Heart left ventricle (tissue), 16 donors: ENCODE measurements around the gene ITPK1. TPM values are rescaled to one million over a fixed set of nuclear protein-coding genes. Genes with fewer than 3 reads are reported as not detected.
A peak's percentile ranks its signal among the peaks of the same experiment; 100 is the strongest.

Source experiments
- ATAC-seq, 4 donors: fragments of 200-7000 bp; cut with Tn5 transposase; one replicate each; pipeline ENCODE4 v1.9.1; 2020 to 2022; ENCODE audit warnings: moderate library complexity in 4 of 4, mild to moderate bottlenecking in 3 of 4, moderate number of reproducible peaks in 1 of 4
- DNase-seq, 5 donors: peaks; one replicate each; pipeline ENCODE4 v3.0.0-alpha.2; 2020
- H3K27ac ChIP-seq, 12 donors: fragments of 200-600 bp; sonication (generic) in 4 of 12; one replicate each; pipeline versions ENCODE4 v1.5.0 to v1.8.0; 2016 to 2022; ENCODE audit warnings: mild to moderate bottlenecking in 2 of 12
- H3K27me3 ChIP-seq, 9 donors: fragments of 200-600 bp; sonication (generic) in 2 of 9; one replicate each; pipeline versions ENCODE4 v1.5.1 to v1.8.0; 2016 to 2022; ENCODE audit warnings: mild to moderate bottlenecking in 3 of 9
- H3K36me3 ChIP-seq, 9 donors: fragments of 200-600 bp; sonication (generic) in 2 of 9; one replicate each; pipeline versions ENCODE4 v1.5.0 to v1.8.0; 2018 to 2022; ENCODE audit warnings: mild to moderate bottlenecking in 2 of 9
- H3K4me1 ChIP-seq, 12 donors: fragments of 200-600 bp; sonication (generic) in 4 of 12; one replicate each; pipeline versions ENCODE4 v1.5.0 to v1.8.0; 2016 to 2022; ENCODE audit warnings: mild to moderate bottlenecking in 3 of 12
- H3K4me3 ChIP-seq, 12 donors: fragments of 200-600 bp; sonication (generic) in 4 of 12; one replicate each; pipeline versions ENCODE4 v1.5.0 to v1.8.0; 2017 to 2022; ENCODE audit warnings: mild to moderate bottlenecking in 9 of 12, moderate library complexity in 4 of 12
- H3K9me3 ChIP-seq, 12 donors: fragments of 200-600 bp; sonication (generic) in 4 of 12; one replicate each; pipeline versions ENCODE4 v1.5.0 to v1.8.0; 2016 to 2022; ENCODE audit warnings: mild to moderate bottlenecking in 1 of 12
- POLR2A ChIP-seq, 2 donors: fragments of 450-650 bp; IDR thresholded peaks; one replicate each; pipeline ENCODE4 v1.6.1; 2017; ENCODE audit warnings: antibody characterized with exemption in 2 of 2, mild to moderate bottlenecking in 2 of 2, moderate library complexity in 2 of 2
- WGBS, 4 donors: extraction: QIAGEN DNeasy Blood & Tissue Kit in 2 of 4; methylation state at CpG; one replicate each; pipeline versions ENCODE4 v1.1.5 to v1.1.7; 2013 to 2018; 5-methylcytosine and 5-hydroxymethylcytosine counted together
- intact Hi-C, 10 donors: fragments of 100-400 bp; cut with DNase I; formaldehyde crosslinking; loops; one replicate each; pipeline versions ENCODE4 v1.11.1 to v1.14.2; 2022
- polyA plus RNA-seq, 2 donors: library from polyadenylated mRNA; stranded (reverse); fragments of 200-250 nt; gene quantifications; one replicate each; pipeline ENCODE4 v1.2.3, GENCODE V29; 2013
- total RNA-seq, 9 donors: library from RNA; depleted of rRNA in 2 of 9; stranded (reverse); fragments of >200 nt in 2 of 9; fragmentation: NEBNext Ultra II Directional in 3 of 9; extraction: Animal tissue kit (Norgen Biotek cat#: 25700) in 3 of 9; gene quantifications; one replicate each; pipeline versions ENCODE4 v1.1.0 to v1.2.4, GENCODE V29; 2016 to 2023
- TF ChIP-seq, protein P1 (sequence below), 12 donors: fragments of 200-600 bp; sonication (generic) in 4 of 12; IDR thresholded peaks; one replicate each; pipeline versions ENCODE4 v1.5.0 to v1.8.0; 2018 to 2022; ENCODE audit warnings: antibody characterized with exemption in 12 of 12, mild to moderate bottlenecking in 5 of 12
- donor health status: ischemic (EF 13 %, LVEDD 7.1; RV severe dilation, severe dysfunction).
- donor health status: healthy with polysubstance abuse.
- donor health status: DM: no; HTN: yes; CAD: no.
- donor health status: DM: no; HTN: no; CAD: no.
- donor health status: ischemic (EF 25% LVEDD 6.9; RV normal size, moderate dysfunction).
- donor health status: ischemic (EF 25% LVEDD 5.7; RV mildly dilated, moderate dysfunction).
- donor health status: healthy.
- donor health status: DM: yes; HTN: yes; CAD: no.
- donor health status: ischemic (EF 35%, LVEDD 5.7; RV mildly dilated, moderate dysfunction).
- donor health status: nonischemic (EF 11% LVEDD 7.7; RV severe dilation, severe dysfunction).
- donor health status: DM: yes; HTN: yes; CAD: no.
- donor health status: PGD.
- donor health status: ischemic (EF 29% LVEDD 5.4; RV normal size, mild dysfunction).
- donor health status: nonischemic (EF 23%, LVEDD 6.1; RV moderate dilation, normal function).

Gene ITPK1
- total and polyA plus RNA-seq, 11 donors: 44.5 to 158 (median 91.0) TPM

- ATAC-seq: no peak
- no peaks in the 10 kb centered on the region for H3K27me3 ChIP-seq
- peak overlapping the region in 4 of 12 donors; percentile 72 to 78 (median 75) for H3K27ac ChIP-seq
- TF ChIP-seq POLR2A (IDR thresholded peaks at IDR 0.05): no peak
- TF ChIP-seq, protein P1, sequence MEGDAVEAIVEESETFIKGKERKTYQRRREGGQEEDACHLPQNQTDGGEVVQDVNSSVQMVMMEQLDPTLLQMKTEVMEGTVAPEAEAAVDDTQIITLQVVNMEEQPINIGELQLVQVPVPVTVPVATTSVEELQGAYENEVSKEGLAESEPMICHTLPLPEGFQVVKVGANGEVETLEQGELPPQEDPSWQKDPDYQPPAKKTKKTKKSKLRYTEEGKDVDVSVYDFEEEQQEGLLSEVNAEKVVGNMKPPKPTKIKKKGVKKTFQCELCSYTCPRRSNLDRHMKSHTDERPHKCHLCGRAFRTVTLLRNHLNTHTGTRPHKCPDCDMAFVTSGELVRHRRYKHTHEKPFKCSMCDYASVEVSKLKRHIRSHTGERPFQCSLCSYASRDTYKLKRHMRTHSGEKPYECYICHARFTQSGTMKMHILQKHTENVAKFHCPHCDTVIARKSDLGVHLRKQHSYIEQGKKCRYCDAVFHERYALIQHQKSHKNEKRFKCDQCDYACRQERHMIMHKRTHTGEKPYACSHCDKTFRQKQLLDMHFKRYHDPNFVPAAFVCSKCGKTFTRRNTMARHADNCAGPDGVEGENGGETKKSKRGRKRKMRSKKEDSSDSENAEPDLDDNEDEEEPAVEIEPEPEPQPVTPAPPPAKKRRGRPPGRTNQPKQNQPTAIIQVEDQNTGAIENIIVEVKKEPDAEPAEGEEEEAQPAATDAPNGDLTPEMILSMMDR (IDR thresholded peaks at IDR 0.05): no peak
- H3K4me3 ChIP-seq: no peak overlapping the region
- peaks cover 0 to 43% (median 27%) of the 10 kb centered on the region in 12 donors for H3K4me1 ChIP-seq
- H3K36me3 ChIP-seq: peaks cover 0 to 36% (median 16%) of the 10 kb centered on the region in 9 donors
- H3K9me3 ChIP-seq: no peaks in the 10 kb centered on the region
- DNase-seq: peak in 1 of 5 donors; percentile 47
- 90 to 98% (median 93%) methylated on average over 9 to 11 of the region's 11 CpGs for WGBS, 4 donors
- intact Hi-C loops: no loop called here
Measured at GRCh38 chr14:92962831-92963095, 153.0 kb downstream of the ITPK1 start.

DNA sequence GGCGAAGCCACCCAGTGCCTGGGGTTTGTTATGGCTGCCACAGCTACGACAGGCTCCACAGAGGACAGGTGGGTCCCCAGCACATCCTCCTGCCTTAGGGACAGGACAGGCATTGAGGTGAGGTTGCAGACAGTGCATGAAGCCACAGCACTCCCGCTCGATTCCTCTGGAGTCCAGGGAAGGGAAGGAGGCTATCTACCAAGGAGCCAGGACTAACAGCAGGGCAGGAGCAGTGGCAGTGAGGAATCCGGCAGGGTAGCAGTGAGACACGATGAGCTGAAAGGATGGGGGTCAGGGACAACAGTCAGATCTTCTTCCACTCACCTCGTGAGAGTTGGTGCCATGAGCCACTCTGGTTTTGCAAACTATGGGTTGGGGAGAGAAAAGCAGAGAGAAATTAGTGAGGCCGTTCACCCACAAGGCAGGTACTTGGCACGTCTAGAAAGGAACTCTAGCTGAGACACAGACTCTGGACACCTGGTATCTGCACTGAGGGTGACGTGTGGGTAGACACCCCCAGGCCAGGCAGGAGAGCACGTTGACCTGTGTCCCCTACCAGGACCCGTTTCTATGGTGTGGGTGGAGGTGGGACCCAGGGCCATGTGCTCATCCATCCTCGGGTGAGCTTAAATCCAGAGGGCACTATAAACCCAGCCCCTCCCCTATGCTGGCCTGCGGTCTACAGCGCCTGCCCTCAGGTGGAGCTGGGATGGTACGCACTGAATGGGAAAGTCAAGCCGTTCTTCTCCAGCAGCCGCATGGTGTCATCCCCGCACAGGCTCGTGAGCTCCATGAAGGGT is 153.5 kb downstream of the ITPK1 start:
- 94 to 96% (median 95%) methylated on average over 14 to 20 of the region's 20 CpGs for WGBS, 4 donors
- intact Hi-C loops: no loop called here
- H3K4me3 ChIP-seq: no peak overlapping the region
- H3K9me3 ChIP-seq: no peaks in the 10 kb centered on the region
- H3K4me1 ChIP-seq: peaks cover 0 to 43% (median 27%) of the 10 kb centered on the region in 12 donors
- H3K27ac ChIP-seq: peak overlapping the region in 4 of 12 donors; percentile 72 to 78 (median 75)
- no peak for ATAC-seq
- H3K27me3 ChIP-seq: no peaks in the 10 kb centered on the region
- peak in 1 of 5 donors; percentile 15 for DNase-seq
- peaks cover 0 to 41% (median 21%) of the 10 kb centered on the region in 9 donors for H3K36me3 ChIP-seq
- no peak for TF ChIP-seq POLR2A (IDR thresholded peaks at IDR 0.05)
- TF ChIP-seq, protein P1 (IDR thresholded peaks at IDR 0.05): no peak

DNA sequence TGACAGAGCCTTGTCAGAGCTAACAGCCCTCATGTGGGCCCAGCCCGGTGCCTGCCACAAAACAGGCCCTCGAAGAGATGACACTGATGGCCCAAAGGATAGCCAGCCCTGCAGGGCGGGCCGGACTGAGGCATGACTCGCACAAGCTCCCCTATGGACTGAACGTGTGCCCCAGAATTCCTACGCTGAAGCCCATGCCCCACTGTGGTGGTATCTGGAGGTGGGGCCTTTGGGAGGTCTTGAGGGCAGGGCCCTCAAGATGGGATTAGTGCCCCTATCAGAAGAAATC is 154.2 kb downstream of the ITPK1 start:
- 89 to 96% (median 96%) methylated on average over 7 of the region's 7 CpGs for WGBS, 4 donors
- H3K4me3 ChIP-seq: no peak overlapping the region
- intact Hi-C loops: no loop called here
- peaks cover 0 to 49% (median 28%) of the 10 kb centered on the region in 9 donors for H3K36me3 ChIP-seq
- DNase-seq: peak in 1 of 5 donors; percentile 31
- peaks cover 0 to 43% (median 27%) of the 10 kb centered on the region in 12 donors for H3K4me1 ChIP-seq
- no peaks in the 10 kb centered on the region for H3K27me3 ChIP-seq
- no peak for TF ChIP-seq POLR2A (IDR thresholded peaks at IDR 0.05)
- TF ChIP-seq, protein P1 (IDR thresholded peaks at IDR 0.05): no peak
- H3K27ac ChIP-seq: peak overlapping the region in 1 of 12 donors; percentile 7
- H3K9me3 ChIP-seq: no peaks in the 10 kb centered on the region
- no peak for ATAC-seq

GRCh38 chr14:92960706-92961566 is 154.8 kb downstream of the ITPK1 start:
- Histone ChIP-seq H3K27me3 (no peaks in the 10 kb centered on the region), H3K4me3 (no peak overlapping the region), H3K36me3 (peaks cover 0 to 54% (median 34%) of the 10 kb centered on the region in 9 donors), H3K27ac (peak overlapping the region in 1 of 12 donors; percentile 79), H3K4me1 (peaks cover 0 to 45% (median 27%) of the 10 kb centered on the region in 12 donors), H3K9me3 (no peaks in the 10 kb centered on the region)
- intact Hi-C loops: no loop called here
- no peak for ATAC-seq
- 77 to 86% (median 83%) methylated on average over 16 to 18 of the region's 18 CpGs for WGBS, 4 donors
- TF ChIP-seq, protein P1 (IDR thresholded peaks at IDR 0.05): no peak
- TF ChIP-seq POLR2A (IDR thresholded peaks at IDR 0.05): no peak
- DNase-seq: peak in 1 of 5 donors; percentile 47
